ENCODE measurements around the gene HUS1.

- TF ChIP-seq CTCF (IDR thresholded peaks at IDR 0.05) (no peak), POLR2A (IDR thresholded peaks at IDR 0.05) (no peak)
These were observed 34.7 kb downstream of the HUS1 start for GRCh38 chr7:47944536-47945260.

Measured in upper lobe of left lung (tissue), 4 donors.